GM19463 (cell line): ENCODE data around the gene CDC42EP5.

Experiments used
- ATAC-seq: cut with Tn5 transposase; IDR thresholded peaks from one replicate; pipeline ENCODE4 v1.9.1; 2021; ENCODE audit warnings: mild to moderate bottlenecking, moderate library complexity; ENCODE audit not compliant: unreplicated experiment

Gene CDC42EP5

DNA sequence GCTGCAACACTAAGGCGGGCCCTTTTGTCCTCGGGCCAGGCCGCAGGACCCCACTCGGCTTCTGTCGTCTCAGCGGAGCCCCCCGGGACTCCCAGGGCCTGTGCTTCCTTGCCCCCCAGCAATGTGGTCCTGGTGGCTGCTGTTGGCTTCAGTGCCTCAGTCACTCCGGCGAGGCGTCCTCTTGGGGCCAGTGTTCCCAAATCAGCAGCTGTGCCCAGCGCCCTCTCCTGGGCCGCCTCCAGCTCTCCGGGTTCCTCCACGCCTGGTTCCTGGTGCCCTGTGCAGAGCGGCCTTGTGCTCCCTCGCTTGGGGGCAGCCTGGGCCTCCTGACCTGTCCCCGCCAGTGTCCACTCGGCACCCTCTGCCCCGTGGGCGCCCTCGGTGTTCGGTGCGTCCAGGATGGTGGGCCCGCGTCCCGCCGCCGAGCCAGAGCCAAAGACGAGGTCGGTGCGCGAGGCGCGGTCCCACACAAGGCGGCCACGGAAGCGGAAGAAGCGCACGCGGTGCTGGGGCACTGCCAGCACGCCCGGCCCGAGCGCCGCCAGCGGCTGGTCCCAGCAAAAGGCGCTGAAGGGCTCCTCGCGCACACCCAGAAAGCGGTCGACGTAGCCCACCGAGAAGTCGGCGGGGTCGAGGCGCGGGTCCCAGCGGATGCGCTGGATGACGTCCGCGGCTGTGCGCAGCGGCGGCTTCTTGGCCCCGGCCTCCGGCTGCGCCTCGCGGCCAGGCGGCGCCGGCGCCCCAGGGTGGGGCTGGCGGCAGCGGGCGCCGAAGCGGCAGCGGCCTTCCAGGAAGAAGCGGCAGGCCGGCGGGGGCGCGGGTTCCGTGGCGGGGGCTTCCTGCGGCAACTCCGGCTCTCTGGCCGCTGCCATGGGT is 10.2 kb downstream of the CDC42EP5 start:
- peak; percentile 1 for ATAC-seq

DNA sequence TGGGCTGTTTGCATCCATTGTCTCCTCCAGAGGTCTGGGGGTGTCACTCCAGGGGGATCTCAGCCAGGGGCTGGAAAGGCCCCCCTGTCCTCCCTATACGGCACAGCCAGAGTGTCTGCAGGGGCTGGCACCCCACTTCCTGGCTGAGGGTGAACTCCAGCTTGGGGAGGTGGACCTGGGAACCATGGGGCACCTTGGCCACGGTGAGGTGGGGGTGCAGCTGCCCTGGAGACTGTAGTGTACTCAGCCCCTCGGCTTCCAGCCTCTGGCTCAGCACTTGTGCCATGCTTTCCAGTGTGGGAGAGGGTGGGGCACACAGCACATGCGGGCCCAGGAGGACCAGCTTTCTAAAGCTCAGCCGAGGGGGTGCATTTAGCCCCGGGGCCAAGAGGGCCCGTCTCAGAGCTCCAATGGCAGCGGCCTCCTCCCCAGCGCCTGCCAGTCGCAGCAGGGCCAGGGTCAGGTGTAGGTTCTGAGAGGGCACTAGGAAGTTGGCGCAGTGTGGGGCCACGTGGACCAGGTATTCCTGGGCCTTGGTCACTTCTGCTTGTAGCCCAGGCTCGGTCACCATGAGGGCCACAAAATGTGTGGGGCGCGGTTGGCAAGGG is 10.9 kb downstream of the CDC42EP5 start:
- ATAC-seq: no peak

DNA sequence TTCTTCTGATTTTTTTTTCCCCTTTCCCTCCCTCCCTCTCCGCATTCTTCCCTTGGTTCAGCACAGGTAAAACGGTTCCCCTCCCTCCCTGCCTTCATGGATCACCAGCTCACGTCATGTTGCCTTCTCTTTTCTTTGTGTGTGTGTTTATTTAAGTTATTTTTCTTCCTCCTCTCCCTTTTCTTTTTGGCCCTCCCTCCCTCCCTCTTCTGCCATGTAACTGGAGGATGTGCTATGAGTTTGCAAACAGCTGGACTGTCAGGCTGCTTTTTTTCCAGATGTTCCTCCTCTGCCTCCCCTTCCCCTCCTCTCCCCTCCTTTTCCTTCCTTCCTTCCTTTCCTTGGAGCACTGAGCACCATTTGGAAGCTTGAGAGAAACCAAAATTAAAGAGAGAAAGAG is 11.5 kb downstream of the CDC42EP5 start:
- no peak for ATAC-seq

DNA sequence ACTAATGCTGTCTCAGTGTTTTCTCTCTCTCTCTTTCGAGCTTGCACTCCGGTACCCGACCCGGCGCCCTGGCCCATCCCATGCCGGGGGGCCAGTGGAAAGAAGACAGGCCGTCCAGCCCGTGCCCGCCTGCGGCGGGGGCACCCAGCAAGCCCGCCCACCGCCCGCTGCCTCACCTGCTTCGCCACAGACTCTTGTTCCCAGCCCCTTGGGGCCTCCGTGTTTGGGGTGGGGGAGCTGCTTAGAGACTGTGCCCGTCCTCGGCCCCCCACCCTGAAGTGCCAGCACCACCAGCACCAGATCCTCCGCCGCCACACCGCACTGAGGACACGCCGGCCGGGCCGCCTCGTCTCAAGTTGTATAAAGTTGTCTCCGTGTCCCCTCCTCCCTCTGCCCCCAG is 11.9 kb downstream of the CDC42EP5 start:
- ATAC-seq: no peak

DNA sequence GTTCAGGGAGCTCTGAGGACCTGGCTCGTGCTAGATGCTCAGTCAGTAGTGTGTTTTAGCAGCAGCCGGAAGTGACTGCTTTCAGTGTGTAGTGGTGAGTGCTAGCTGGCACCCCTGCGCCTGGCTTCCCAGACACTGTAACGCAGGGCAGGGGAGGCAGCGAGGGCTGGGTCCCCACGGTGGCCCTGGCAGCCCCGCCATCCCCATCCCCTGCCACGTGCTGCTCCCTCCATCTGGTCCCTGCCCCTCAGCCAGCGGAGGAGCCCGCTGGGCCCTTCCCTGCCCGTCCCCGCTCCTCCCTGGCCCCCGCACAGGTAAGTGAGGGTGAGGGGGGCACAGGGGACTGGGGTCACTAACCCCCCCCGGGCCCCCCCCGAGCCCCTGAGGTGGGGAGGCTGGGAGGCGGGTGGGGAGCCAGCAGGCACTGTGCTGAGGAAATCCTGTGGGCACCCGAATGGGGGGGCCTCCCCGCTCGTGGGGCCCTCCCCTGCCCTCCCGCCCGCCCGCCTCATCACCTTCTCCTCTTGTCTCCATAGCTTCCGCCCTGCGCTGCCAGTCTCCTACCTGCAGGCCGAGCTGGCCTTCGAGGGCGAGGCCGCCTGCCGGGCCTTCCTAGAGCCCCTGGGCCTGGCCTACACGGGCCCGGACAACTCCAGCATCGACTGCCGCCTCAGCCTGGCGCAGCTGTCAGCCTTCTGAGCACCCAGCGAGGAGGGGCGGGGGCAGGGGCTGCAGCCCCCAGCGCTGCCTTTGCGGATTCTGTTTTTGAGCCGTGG is 12.7 kb downstream of the CDC42EP5 start:
- ATAC-seq: no peak

DNA sequence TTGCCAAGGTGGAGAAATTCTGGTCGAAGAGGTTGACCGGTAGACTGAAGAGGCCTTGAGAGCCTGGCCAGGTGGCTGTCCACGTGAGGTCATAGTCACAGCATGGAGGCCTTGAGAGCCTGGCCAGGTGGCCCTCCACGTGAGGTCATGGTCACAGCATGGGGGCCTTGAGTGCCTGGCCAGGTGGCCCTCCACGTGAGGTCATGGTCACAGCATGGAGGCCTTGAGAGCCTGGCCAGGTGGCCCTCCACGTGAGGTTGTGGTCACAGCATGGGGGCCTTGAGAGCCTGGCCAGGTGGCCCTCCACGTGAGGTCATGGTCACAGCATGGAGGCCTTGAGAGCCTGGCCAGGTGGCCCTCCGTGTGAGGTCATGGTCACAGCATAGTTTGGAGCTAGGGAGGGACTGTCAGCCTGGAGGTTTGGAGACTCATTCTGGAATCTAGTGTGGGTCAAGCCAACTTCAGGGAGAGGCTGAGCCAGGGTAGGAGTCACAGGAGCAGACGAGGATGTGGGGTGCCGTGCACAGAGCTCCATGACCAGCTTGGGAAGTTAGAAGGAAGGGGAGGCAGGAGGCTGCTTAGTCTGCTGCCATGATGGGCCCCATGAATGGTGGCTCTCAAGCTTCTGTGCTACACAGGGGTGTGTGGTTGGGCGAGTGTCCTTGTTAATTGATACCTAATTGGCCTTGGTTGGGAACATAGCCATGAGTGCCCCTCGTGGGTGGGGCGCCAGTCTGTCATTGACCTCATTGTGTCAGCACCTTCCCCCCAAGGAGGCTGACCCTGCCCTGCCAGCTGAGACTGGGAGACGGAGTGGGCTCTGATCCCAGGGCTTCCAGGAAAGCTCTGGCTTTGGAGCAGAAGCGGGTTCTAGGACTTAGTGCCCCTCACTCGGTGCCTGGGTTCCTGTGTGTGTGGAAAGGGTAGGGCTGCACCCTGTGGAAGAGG is 13.5 kb downstream of the CDC42EP5 start:
- ATAC-seq: no peak

DNA sequence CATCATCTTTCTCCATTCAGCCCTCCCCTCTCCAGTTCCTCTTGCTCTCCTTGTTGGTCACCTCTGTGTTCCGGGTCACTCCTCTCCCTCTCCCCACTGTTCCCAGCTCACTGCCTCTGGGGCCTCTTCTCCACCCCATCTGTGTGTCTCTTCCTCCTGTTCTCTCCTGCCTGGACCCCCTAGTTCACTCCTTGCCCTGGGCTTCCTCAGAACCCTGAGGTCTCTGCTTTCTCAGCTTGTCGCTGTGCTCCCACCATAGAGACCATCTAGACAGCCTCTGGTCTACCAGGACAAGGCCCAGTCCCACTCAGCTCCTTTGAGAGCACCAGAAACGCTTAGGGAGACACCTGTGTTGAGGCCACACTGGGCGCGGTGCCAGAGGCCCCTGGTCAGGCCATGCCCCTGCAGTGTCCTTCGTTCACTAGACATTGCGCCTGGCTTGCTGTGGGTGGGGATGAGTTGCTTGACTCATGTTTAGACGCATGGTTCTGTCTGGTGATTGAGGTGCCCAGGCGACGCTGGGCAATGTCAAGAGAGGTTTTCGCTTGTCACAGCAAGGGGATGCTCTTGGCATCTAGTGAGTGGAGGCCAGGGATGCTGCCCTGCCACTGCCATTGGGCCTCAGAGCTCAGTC is 14.3 kb downstream of the CDC42EP5 start:
- no peak for ATAC-seq

DNA sequence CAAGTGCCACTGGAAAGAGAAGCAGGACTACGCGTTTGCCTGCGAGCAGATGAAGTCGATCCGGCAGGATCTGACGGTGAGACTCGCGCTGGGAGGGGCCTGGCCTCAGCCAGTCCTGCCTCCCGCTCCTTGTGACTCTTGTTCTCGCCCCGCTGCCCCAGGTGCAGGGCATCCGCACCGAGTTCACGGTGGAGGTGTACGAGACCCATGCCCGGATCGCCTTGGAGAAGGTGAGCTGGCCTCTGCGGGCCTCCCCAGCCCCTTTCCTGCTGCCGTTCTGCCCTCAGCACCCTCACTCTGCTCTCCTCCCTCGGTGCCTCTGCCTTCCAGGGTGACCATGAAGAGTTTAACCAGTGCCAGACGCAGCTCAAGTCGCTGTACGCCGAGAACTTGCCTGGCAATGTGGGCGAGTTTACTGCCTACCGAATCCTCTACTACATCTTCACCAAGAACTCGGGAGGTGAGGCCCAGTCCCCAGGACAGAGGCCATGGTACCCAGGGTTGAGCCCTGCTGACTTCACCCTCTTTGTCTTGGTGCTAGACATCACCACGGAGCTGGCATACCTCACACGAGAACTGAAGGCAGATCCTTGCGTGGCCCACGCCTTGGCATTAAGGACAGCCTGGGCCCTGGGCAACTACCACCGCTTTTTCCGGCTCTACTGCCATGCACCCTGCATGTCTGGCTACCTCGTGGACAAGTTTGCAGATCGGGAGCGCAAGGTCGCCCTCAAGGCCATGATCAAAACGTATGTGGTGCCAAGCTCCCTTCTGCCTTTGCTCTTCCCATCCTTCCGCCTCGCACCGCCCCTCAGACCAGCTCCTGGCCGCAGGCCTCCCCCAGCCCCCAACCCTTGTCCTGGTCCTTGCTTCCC is 15.1 kb downstream of the CDC42EP5 start:
- ATAC-seq: no peak

DNA sequence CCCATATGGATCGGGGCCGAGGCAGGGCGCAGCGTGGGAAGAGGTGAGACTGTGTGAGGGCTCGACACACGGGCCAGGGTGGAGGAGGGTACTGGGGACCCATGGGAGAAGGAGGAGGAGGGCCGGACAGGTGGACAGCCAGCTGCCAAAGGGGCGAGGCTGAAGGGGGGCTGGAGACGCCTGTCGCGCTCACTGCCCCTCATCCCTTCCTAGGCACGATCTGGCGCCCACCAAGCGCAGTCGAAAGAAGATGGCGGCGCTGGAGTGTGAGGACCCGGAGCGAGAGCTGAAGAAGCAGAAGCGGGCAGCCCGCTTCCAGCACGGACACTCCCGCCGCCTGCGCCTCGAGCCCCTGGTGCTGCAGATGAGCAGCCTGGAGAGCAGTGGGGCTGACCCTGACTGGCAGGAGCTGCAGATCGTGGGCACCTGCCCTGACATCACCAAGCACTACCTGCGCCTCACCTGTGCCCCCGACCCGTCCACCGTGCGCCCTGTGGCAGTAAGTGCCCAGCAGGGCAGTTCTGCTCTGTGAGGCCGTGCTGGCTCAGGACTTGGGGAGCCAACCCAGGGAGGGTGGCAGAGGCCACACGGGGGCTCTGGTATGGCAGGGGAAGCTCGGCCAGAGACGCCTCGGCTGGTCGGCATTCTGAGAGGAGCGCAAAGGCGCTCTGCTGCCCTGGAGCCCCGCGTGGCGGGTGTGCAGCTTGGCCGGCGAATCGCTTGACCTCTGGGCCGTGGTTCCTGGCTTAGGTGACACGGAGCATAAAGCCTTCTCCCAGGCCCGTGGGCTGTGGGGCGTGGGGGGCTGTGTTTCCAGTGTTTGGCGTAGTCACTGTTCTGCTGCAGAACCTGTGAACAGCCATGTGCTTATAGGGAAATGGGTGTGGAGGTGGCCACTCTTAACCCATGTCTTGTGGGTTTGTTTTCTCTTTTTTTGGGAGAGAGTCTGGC is 16.4 kb downstream of the CDC42EP5 start:
- no peak for ATAC-seq

DNA sequence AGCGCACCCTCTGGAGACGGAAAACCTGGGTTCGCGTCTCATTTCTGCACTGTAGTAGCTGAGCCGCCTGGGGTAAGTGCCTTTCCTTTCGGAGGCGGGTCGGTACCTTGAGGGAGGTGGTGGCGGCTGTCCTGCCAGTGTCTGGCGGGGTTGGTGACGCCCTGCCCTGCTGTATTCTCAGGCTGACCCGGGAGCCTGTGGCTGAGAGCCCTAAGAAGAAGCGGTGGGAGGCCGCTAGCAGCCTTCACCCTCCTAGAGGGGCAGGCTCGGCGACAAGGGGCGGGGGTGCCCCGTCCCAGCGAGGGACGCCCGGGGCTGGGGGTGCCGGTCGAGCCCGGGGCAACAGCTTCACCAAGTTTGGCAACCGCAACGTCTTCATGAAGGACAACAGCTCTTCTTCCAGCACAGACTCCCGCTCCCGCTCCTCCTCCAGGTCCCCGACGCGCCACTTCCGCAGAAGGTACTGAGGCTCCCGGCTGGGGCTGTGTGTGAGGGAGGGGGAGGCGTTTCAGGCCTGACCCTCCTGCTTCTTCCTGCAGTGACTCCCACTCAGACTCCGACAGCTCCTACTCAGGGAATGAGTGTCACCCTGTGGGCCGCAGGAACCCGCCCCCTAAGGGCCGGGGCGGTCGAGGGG is 17.2 kb downstream of the CDC42EP5 start:
- ATAC-seq: no peak

DNA sequence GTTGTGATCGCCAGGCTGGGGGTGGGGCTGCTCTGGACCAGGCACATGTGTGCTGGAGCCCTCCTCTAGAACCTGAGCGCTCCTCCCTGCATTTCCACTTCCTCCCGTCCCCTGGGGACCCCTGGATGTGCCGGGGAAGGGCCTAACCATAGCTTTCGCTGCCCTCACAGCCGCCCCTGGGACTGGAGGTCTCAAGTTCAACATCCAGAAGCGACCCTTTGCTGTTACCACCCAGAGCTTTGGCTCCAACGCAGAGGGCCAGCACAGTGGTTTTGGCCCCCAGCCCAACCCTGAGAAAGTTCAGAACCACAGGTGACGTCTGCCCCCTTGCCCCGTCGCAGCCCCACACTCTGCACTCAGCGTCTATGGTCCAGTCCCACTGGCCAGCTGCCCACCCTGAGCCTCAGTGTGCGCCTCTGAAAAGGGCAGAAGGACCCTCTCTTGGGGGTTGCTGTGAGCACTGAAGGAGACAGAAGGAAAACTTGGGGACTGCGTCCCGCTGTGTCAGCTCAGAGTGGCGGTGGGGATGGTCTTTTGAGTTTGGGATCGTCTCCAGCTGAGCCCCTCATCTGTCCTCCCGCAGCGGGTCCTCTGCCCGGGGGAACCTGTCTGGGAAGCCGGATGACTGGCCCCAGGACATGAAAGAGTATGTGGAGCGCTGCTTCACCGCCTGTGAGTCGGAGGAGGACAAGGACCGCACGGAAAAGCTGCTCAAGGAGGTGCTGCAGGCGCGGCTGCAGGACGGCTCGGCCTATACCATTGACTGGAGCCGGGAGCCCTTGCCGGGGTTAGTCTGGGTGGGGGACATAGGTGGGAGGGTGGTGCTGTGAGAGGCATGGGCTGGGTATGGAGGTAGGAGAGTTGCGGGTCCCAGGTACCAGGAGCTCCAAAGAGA is 18.1 kb downstream of the CDC42EP5 start:
- ATAC-seq: no peak

DNA sequence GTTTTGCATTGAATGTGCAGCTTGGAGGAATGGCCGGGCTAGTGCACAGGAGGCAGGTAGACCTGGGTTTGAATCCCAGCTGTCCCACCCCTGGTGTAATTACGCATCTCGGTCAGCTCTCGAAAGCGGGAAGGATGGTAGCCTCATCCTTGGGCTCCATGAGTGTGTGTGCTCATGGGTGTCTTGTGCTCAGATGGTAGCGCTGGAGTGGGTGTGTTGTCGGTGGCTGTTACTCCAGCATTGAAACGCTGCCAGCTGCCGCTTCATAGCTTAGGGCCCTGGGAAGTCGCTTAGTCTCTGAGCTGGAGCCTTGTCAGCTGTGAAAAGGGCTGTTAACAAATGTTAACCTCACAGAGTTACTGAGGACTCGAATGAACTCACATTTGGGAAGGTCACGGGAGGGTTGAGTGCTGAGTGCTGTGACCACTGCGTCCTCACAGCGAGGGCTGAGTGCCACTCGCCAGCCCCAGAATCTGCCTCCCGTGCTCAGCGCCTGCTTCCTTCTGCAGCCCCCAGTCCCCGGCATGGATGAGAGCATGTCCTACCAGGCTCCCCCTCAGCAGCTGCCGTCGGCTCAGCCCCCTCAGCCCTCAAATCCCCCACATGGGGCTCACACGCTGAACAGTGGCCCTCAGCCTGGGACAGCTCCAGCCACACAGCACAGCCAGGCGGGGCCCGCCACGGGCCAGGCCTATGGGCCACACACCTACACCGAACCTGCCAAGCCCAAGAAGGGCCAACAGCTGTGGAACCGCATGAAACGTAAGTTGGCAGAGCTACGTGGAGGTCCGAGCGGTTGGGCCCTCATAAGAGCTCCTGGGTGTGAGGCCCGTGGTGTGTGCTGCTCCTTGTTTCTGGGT is 18.9 kb downstream of the CDC42EP5 start:
- no peak for ATAC-seq

DNA sequence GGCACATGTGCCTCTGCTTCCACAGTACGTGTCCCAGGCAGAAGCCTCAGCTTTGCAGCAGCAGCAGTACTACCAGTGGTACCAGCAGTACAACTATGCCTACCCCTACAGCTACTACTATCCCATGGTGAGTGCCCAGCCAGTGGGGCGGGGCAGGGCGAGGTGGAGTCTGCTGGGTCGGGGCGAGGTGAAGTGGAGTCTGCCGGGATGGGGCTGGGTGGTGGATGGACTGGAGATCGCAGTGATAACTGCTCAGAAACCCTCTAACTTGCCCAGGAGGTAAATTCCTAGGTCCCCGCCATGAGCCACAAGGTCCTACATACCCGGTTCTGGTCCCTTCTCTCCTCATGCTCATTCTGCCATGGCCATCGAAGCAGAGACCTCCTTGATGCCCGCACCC is 20.5 kb downstream of the CDC42EP5 start:
- ATAC-seq: no peak

DNA sequence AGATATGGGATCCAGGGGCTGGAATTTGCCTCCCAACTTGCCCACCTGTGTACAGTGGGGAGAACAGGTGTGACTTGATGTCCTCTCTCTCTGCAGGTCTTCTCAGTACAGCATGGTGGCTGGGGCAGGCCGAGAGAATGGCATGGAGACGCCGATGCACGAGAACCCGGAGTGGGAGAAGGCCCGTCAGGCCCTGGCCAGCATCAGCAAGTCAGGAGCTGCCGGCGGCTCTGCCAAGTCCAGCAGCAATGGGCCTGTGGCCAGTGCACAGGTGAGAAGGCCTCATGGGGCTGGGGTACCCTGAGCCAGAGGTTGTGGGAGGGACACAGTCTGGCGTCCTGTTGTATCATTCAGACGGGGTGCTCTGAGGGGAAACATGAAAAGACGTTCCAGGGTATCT is 21.1 kb downstream of the CDC42EP5 start:
- ATAC-seq: no peak

DNA sequence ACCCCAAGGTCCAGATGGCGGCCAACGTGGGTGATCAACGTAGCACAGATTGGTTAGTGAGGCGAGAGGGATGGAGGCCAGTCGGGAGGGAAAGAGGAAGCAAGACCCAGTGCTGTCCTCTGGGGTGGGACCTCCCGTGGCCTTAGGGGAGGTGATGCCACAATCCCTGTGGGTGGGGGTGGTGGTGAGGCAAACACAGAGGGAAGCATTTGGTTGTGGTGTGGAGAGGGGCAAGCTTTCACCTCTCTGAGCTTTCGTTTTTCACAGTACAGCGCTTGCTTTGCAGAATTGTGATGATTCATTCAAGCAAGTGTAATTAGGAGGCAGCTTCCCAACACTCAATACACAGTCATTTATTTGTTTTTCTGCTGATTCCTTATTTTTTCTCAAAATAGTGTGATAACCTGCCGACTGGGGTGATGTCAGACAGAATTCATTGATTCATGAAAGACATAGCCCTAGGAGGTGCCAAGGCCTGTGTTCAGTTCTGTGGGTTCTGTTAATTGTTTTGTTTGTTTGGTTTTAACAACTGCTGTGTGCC is 21.7 kb downstream of the CDC42EP5 start:
- ATAC-seq: no peak
